HG02623 (cell line): Measurements from ENCODE around the gene TCHP.

ENCODE experiments used
- ATAC-seq: cut with Tn5 transposase; IDR thresholded peaks from one replicate; pipeline ENCODE4 v1.9.1; 2021; ENCODE audit warnings: moderate library complexity; ENCODE audit not compliant: unreplicated experiment

Gene TCHP

GRCh38 chr12:109959411-109960093, 59.5 kb downstream of the TCHP start:
- no peak for ATAC-seq

- ATAC-seq: no peak
Observed at GRCh38 chr12:109961201-109961600, 61.1 kb downstream of the TCHP start.

DNA sequence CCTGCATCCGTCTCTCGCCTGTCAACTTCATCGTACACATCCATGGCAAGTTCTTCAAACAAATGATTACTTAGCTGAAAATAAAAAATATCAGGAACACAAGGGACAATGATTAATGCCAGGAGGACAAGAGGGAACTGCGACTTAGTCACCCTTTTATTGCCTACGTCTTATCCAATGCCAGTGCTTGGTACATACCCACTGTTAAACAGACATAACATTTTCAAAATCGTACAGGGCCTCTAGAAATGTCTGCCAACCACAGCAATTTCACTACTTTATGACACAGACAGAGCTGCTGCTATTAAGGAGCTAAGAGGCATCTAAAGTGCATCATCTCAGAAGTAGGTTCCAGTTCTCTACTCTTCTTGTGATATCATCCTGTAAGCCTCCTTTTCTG, 61.5 kb downstream of the TCHP start:
- no peak for ATAC-seq

DNA sequence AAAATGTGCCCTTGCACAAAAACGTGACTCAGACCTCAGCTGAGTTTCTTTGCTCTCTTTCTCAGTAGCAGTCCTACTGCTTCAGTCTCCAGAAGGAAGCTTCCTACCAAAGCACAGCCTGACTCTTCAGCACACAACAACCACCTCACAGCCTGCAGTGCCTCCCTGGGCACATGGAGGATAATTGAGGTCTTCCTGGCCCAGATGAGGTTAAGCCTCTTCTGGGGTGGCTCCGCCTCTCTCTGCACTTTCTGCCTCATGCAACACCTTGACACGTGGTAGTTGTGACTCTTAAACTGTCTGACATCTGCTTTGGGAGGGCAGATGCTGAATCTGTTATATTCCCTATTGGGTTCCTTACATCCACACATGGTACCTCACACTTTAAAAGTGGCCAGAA, 62.3 kb downstream of the TCHP start:
- ATAC-seq: no peak

- ATAC-seq: no peak
Observed at GRCh38 chr12:109963330-109963729, 63.3 kb downstream of the TCHP start.

DNA sequence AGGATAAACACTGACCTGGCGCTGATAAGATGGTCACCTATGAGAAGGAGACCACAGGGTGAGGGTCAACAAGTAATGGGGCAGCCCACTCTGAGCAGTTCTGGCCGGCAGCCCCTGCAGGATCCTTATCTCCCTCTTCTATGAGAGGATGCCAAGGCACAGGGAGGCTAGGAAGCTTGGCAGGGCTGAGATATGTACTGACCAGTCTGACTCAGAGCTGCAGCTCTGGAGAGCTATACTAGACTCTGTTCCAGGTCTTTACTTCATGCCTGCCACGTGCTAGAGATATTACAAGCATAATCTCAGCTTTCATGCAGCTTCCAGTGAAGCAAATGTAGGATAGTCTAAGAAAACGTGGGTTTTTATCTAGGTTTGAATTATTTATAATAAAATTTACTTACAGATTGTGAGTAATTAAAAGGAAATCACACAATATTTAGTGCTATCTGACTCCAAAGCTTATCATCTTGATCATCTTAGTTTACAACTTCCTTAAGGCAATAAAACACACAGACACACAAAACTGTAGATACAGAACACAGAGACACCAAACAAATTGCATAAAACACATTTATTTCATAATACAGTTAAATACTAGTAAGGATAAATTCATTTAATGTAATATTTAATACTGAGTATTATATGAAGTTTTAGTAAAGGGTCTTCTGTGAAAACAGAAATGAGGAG, 63.8 kb downstream of the TCHP start:
- ATAC-seq: no peak

DNA sequence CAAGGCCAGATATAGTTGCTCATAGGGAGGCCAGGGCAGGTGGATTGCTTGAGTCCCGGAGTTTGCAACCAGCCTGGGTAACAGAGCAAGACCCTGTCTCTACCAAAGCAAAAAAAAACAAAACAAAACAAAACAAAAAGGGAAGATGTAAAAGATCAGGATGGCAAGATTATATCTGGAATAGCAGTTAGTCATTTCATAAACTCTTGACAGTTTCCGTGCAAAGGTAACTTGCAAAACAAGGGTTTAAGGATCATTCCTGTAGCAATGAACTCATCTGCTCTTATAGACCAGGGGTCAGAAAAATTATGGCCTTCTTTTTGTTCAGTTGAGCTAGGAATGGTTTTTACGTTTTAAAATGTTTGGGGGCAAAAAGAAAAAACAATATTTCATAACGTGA, 66.5 kb downstream of the TCHP start:
- ATAC-seq: no peak

GRCh38 chr12:109967383-109968031, 67.4 kb downstream of the TCHP start:
- no peak for ATAC-seq
